GM18508 (cell line): ENCODE results near the gene PUSL1.

Experiments used
- ATAC-seq: cut with Tn5 transposase; IDR thresholded peaks from one replicate; pipeline ENCODE4 v1.9.1; 2021; ENCODE audit warnings: moderate number of reproducible peaks; ENCODE audit not compliant: insufficient read depth, unreplicated experiment

The PUSL1 gene

DNA sequence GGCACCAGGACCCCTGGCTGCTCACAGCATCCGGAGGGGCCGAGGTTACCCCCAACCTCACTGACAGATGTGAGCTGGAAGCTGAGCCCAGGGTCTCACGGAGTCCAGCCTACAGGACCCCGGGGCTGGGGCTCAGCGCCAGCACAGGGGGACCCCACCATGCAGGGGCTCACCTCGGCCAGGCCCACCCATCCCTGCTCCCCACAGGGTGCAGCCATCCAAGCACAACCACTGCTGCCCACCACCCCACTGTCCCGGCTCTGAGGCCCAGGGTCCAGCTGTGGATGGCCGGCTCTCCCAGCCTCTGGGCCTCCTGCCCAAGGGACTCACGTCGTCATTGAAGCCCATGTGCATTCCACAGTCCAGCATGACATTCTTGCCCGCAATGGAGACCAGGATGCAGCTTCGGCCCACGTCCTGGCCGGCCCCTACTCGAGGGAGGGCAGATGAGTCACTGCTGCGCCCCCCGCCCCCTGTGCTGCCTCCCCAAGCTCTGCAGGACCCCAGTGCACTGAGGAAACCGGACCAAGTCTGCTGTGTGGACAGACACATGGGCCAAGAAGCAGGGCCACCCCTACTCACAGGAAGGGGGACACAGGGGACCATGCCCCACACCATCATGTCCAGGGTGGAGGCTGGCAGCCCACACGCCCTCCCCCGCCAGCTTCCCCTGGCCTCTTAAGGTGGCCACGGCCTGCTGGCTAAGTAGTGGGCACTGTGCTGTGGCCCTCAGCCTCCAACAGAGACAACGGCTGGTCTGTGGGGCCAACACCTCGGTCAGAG is 12.5 kb downstream of the PUSL1 start:
- no peak for ATAC-seq

DNA sequence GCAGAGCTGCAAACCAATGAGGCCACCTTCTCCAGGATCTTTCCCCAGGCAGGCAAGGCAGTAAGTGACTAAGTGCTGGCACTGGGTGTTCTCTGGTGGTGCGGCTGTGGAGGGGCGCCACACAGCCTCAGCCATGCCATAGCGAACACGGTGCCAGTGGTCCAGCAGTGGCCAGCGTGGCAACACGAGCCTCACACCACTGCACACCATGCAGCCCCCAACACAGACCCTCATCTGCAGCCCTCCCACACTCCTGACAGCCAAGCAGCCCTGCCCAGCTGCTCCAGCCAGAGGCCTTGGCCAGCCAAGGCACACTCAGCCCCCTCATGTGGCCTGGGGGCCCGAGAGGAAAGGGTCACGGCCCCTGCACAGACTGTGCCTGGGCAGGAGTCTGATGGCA is 13.1 kb downstream of the PUSL1 start:
- no peak for ATAC-seq

DNA sequence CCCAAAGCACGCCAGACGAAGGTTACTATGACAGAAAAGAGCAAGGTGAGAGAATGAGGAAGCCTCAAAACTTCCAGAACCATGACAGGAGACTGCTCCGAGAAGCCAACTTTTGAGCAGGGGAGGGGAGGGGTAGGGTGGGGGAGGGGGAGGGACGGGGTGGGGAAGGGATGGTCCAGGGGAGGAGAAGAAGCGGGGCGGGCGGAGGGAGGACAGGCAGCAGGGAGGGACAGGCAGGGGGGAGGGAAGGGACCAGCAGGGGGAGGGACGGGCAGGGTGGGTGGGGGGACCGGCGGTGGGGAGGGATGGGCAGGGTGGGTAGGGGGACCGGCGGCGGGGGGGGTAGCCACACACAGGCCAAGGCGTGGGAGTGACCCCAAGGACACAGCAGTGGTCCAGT is 14.0 kb downstream of the PUSL1 start:
- ATAC-seq, result no peak

DNA sequence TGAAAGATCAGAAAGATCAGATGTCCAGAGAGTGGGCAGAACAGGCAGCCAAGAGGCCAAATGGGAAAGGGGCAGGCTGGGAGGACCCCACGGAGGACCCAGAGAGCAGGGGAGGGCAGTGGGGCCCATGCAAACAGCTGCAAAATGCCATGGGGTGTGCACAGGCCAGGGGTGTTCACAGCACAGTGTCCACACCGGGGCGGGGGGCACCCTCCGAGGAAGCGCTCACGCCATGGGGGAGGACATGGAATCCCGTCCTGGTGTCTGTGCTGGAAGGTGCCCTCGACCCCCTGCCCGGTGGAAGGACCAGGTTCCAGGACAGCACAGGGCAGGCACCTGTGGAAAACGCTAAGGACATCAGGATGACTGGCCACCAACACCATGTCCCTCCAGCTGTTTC is 14.6 kb downstream of the PUSL1 start:
- no peak for ATAC-seq

DNA sequence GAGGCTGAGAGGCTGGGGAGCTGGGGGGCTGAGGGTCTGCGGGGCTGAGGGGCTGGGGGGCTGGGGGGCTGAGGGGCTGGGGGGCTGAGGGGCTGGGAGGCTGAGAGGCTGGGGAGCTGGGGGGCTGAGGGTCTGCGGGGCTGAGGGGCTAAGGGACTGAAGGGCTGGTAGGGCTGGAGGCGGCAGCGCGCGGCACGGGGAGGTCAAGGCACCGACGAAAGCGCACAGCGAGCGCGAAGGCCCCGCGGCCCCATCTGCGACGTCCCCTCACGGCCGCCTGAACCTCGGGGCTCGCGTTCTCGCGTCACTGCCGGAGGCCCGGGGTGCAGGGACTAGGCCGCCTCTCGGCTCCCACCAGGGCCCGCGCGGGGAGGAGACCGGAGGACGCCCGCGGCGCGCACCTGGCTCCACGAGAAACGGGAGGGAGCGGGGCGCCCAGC is 15.7 kb downstream of the PUSL1 start:
- ATAC-seq, result no peak

DNA sequence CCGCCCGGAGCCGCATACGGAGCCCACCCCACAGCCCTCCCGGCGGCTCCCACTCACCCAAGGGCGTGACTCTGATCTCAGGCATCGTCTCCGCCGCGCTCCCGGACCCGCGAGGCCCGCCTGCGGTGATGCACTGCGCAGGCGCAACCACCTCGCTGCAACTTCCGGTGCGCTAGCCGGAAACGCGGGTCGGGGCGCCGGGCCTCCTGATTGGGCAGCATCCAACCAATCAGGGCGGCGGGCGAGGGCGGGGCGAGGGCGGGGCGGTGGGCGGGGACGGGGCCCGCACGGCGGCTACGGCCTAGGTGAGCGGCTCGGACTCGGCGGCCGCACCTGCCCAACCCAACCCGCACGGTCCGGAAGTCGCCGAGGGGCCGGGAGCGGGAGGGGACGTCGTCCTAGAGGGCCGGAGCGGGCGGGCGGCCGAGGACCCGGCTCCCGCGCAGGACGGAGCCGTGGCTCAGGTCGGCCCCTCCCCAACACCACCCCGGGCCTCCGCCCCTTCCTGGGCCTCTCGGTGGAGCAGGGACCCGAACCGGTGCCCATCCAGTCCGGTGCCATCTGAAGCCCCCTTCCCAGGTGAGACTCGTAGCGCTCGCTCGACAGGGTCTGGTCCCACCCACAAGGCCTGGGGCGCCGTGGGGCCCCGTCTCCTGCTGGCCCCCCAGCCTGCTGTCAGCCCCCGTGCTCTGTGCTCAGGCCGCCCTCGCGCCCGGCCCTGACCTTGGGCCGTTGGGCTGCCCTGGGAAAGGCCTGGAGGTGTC is 16.3 kb downstream of the PUSL1 start, which contains the start of the genes CPTP and INTS11:
Gene CPTP, plus strand, starts transcription at position 279 of the 764 bp plus-strand sequence. CDS start 2,109 bp downstream, outside the sequence.
Gene INTS11, minus strand, starts transcription at position 137 of the 764 bp plus-strand sequence. Its CDS starts 52 bp downstream, at position 85.
- no peak for ATAC-seq

DNA sequence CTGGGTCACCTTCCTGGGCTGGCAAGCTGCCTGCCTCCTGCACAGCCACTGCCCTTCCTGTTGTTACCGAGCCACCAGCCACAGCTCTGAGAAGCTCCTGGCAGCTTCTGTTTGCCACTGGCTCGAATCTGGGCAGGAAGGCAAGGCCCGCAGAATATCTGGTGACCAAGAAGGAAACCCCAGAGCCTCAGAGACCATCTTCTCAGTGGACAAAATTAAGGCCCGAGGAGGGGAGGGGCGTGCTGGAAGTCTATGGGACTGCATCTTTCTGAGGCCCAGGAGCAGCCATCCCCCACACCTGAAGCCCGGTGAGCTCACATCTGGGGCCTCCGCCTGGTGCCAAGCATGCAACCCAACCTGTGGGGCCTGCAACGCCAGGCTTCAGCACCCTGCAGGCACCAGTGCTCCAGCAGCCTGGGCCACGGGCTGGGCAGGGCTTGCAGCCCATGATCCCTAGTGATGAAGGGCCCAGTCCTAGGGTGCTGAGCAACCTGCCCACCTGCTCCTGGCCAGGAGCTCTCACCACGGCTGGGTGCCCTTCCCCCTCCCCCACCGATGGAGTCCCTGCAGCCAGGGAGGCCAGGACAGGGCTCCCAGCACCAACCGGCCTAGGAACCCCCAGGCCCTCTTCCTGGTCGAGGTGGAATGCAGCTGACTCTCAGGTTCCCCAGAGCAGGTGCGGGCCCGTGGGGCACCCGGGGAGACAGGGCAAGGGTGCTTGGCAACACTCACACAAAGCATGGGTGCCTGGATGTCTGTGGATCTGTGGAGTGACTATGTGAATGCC is 17.1 kb downstream of the PUSL1 start:
- ATAC-seq, result no peak

DNA sequence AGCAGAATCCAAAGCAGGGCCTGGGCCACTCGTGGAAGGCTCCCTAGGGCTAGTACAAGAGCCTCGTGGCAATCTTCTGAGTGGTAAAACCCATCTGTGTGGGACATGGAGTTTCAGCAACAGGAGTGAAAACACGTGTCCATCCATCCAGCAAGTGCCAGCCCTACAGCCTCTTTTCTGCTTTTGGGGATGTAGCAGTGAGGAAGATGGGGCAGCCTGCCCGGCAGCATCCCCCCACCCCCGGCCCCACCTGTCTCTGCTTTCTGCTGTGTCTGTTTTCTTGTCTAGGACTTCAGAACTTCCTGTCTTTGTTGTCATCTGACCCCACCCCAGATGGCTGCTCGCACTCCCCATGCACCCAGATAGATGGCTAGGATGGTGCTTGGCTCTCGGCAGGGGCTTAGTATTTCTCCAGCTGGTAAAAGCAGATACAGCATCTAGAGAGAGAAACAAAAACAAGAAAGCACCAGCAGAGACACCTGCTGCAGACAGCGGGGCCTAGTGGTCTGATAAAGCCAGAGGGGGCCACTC is 17.7 kb downstream of the PUSL1 start:
- no peak for ATAC-seq

DNA sequence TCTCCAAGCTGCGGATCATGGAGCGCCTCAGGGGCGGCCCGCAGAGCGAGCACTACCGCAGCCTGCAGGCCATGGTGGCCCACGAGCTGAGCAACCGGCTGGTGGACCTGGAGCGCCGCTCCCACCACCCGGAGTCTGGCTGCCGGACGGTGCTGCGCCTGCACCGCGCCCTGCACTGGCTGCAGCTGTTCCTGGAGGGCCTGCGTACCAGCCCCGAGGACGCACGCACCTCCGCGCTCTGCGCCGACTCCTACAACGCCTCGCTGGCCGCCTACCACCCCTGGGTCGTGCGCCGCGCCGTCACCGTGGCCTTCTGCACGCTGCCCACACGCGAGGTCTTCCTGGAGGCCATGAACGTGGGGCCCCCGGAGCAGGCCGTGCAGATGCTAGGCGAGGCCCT is 18.9 kb downstream of the PUSL1 start:
- no peak for ATAC-seq

DNA sequence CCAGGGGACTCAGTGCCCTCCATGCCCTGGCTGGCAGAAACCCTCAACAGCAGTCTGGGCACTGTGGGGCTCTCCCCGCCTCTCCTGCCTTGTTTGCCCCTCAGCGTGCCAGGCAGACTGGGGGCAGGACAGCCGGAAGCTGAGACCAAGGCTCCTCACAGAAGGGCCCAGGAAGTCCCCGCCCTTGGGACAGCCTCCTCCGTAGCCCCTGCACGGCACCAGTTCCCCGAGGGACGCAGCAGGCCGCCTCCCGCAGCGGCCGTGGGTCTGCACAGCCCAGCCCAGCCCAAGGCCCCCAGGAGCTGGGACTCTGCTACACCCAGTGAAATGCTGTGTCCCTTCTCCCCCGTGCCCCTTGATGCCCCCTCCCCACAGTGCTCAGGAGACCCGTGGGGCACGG is 19.9 kb downstream of the PUSL1 start:
- no peak for ATAC-seq

DNA sequence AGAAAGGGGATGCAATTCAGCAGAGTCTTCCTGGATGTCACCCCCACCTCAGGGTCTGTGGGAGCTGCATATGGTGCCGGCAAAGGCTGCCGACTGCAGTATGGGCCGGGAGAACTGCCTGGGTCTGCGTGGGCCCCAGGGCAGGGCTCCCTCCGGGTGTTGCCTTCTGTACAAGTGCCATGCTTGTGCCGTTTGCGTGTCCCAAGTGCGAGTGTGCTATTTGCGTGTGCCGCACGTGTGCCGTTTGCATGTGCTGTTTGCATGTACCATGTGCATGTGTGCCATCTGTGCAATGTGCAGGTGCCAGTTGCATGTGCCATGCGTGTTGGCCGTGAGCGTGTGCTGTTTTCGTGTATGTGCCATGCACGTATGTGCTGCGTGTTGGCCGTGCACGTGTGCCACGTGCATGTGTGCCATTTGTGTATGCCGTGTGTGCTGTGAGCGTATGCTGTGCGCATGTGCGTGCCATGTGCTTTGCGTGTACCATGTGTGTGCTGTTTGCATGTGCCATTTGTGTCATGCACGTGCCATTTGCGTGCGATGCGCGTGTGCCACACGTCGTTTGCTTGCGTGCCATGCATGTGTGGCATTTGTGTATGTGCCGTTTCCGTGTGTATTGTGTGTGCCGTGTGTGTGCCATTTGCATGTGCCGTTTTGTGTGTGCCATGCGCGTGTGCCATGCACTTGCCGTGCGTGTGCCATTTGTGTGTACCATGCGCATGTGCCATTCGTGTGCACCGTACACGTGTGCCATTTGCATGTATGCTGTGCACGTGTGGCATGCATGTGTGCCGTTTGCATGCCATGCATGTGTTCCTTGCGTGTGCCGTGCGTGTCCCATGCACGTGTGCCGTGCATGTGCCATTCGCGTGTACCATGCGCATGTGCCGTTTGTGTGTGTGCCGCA is 21.2 kb downstream of the PUSL1 start:
- ATAC-seq, result no peak

DNA sequence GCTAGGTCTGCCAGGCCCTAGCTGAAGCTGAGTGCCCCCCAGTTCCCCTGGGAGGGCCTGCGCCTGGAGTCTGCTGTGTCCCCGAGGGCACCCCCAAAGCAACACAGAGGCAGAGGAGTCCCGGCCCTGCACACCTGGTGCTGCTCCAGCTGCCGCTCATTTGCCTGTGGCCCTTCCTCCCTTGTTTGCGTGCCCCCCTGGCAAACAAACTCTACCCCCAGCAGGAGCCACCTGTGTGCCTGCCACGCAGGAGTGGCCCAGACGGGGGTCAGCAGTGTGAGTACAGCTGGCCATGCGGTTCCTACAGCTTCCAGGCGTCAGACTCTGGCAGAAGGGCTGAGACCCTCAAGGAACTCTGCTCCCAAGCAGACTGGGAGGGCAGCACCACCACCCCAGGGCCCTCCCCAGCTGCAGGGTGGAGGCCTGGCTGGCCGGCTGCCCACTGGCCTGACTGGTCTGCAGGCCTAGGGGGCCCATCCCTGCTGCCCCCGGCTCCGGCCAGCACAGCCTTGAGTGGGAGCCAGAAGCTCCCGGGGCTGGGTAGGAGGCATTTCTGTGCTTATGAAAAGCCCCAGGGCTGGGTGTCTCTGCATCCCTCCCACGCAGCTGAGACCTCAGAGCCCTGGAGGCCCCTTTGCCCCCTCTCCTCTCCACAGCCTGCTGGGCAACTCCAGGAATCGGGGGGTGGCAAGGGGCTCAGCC is 22.1 kb downstream of the PUSL1 start:
- ATAC-seq, result no peak

DNA sequence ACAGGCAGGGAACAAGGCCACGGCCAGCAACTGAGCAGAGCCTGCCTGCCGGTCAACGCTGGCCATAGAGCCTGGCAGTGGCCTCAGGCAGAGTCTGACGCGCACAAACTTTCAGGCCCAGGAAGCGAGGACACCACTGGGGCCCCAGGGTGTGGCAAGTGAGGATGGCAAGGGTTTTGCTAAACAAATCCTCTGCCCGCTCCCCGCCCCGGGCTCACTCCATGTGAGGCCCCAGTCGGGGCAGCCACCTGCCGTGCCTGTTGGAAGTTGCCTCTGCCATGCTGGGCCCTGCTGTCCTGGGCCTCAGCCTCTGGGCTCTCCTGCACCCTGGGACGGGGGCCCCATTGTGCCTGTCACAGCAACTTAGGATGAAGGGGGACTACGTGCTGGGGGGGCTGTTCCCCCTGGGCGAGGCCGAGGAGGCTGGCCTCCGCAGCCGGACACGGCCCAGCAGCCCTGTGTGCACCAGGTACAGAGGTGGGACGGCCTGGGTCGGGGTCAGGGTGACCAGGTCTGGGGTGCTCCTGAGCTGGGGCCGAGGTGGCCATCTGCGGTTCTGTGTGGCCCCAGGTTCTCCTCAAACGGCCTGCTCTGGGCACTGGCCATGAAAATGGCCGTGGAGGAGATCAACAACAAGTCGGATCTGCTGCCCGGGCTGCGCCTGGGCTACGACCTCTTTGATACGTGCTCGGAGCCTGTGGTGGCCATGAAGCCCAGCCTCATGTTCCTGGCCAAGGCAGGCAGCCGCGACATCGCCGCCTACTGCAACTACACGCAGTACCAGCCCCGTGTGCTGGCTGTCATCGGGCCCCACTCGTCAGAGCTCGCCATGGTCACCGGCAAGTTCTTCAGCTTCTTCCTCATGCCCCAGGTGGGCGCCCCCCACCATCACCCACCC is 22.9 kb downstream of the PUSL1 start, which contains the start of gene TAS1R3:
Gene TAS1R3, plus strand, starts transcription at position 213 of the 898 bp plus-strand sequence. Its CDS starts 66 bp downstream, at position 279.
- ATAC-seq, result no peak

DNA sequence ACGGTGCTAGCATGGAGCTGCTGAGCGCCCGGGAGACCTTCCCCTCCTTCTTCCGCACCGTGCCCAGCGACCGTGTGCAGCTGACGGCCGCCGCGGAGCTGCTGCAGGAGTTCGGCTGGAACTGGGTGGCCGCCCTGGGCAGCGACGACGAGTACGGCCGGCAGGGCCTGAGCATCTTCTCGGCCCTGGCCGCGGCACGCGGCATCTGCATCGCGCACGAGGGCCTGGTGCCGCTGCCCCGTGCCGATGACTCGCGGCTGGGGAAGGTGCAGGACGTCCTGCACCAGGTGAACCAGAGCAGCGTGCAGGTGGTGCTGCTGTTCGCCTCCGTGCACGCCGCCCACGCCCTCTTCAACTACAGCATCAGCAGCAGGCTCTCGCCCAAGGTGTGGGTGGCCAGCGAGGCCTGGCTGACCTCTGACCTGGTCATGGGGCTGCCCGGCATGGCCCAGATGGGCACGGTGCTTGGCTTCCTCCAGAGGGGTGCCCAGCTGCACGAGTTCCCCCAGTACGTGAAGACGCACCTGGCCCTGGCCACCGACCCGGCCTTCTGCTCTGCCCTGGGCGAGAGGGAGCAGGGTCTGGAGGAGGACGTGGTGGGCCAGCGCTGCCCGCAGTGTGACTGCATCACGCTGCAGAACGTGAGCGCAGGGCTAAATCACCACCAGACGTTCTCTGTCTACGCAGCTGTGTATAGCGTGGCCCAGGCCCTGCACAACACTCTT is 23.8 kb downstream of the PUSL1 start:
- no peak for ATAC-seq

DNA sequence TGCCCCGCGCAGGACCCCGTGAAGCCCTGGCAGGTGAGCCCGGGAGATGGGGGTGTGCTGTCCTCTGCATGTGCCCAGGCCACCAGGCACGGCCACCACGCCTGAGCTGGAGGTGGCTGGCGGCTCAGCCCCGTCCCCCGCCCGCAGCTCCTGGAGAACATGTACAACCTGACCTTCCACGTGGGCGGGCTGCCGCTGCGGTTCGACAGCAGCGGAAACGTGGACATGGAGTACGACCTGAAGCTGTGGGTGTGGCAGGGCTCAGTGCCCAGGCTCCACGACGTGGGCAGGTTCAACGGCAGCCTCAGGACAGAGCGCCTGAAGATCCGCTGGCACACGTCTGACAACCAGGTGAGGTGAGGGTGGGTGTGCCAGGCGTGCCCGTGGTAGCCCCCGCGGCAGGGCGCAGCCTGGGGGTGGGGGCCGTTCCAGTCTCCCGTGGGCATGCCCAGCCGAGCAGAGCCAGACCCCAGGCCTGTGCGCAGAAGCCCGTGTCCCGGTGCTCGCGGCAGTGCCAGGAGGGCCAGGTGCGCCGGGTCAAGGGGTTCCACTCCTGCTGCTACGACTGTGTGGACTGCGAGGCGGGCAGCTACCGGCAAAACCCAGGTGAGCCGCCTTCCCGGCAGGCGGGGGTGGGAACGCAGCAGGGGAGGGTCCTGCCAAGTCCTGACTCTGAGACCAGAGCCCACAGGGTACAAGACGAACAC is 24.5 kb downstream of the PUSL1 start:
- ATAC-seq, result no peak

DNA sequence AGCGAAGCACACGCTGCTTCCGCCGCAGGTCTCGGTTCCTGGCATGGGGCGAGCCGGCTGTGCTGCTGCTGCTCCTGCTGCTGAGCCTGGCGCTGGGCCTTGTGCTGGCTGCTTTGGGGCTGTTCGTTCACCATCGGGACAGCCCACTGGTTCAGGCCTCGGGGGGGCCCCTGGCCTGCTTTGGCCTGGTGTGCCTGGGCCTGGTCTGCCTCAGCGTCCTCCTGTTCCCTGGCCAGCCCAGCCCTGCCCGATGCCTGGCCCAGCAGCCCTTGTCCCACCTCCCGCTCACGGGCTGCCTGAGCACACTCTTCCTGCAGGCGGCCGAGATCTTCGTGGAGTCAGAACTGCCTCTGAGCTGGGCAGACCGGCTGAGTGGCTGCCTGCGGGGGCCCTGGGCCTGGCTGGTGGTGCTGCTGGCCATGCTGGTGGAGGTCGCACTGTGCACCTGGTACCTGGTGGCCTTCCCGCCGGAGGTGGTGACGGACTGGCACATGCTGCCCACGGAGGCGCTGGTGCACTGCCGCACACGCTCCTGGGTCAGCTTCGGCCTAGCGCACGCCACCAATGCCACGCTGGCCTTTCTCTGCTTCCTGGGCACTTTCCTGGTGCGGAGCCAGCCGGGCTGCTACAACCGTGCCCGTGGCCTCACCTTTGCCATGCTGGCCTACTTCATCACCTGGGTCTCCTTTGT is 25.3 kb downstream of the PUSL1 start:
- ATAC-seq, result no peak
